HG02973 (cell line): Measurements from ENCODE around the gene PPM1H.

Experiments used
- ATAC-seq: cut with Tn5 transposase; IDR thresholded peaks from one replicate; pipeline ENCODE4 v1.9.1; 2021; ENCODE audit warnings: moderate library complexity; ENCODE audit not compliant: unreplicated experiment

Gene PPM1H

DNA sequence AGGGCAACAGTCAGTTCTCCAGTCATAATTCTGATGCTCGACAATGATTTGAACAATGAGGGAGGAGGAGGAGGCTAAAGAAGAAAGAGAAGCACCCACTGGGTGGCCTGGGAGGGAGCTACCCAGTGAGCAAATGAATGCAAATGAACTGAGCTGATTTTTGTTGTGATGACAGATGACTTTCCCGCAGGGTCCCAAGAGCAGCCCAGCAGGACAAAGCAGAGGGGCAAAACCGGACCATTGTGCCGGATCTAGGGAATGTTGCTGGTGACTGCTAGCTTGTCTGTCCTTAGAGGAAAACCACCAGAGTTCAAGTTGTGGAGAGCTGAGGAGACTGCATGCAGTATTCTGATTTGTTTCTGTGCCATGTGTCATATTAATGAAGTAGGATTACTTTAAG, 305.5 kb downstream of the PPM1H start:
- ATAC-seq = no peak

DNA sequence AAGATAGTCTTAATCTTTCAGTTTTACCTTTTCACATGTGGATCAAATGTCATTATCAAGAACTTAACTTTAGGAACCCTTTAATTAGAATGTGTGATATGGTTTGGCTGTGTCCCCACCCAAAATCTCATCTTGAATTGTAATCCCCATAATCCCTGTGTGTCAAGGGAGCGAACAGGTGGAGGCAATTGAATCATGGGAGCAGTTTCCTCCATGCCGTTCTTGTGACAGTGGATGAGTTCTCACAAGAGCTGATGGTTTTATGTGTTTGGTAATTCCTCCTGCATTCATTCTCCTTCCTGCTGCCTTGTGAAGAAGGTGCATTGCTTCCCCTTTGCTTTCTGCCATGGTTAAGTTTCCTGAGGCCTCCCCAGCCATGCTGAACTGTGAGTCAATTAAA, 307.8 kb downstream of the PPM1H start:
- ATAC-seq = no peak

DNA sequence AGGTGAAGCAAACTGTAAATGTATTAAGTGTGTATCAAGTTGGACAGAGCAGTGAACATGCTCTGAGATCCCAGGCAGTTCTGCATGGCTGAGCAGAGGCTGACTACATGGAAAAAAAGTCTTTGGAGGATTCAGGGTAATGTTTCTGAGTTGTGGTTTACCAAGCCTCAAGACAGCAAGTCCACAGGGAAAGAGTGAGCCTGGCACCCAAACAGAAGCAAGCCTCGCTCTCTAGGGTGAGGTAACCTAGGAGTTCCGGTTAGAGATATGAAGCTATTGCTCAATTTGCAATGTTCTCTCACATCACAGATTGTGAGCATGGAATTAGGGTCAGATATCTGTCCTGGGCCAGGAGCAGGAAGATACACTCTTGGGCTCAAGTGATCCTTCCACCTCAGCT, 309.7 kb downstream of the PPM1H start:
- ATAC-seq = no peak

DNA sequence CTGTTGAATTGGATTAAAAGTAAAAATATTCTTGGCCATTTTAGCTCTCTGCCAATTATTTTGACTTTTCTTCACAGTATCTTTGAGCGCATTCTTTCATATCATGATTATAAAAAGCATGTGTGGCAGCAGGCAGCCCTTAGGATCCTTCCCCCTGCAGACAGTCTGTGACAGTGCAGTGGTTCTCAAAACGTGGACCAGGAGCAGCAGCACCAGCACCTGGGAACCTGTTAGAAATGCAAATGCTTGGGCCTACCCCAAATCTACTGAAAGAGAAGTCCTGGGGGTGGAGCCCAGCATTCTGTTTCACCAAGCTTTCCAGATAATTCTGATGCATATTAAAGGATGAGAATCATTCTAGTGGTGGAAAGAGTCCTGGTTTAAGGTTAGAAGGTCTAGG, 312.8 kb downstream of the PPM1H start:
- no peak for ATAC-seq

- no peak for ATAC-seq
These were observed 313.8 kb downstream of the PPM1H start for GRCh38 chr12:62621101-62621638.

DNA sequence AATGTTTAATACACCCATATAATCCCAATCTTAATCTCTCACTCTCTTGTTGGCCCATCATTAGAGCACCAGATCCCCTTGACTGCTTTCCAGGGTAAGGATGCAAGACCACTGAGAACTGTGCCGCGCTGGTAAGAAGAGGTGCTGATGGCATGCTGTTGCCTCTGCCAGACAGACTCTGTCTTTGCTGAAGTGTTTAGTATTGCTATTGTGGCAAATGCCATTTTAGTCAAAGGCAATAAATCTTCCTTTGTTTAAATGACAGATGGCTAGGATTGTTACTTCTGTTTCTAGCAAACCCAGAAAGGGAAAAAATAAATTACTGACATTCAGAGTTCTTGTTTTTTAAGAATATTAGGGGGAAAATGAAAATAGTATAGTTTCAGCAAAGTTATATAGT, 316.0 kb downstream of the PPM1H start:
- ATAC-seq = no peak

DNA sequence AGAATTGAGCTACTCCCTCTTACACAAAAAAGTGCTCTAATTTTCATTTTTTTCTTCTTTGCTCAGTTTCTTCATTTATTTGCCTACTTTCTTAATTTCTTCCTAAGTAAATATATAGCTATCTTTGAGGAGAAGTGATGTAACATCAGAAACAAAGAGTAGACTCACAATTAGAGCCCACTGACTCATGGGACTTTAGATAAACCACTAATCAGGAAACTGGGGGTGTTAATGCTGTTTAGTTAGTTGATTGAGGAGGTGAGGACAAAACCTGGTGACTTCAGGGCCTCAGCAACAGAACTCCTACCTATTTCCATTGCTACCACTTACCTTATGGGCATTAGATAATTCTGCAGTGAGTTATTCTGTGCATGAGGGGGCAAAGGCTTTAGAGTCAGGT, 316.6 kb downstream of the PPM1H start:
- ATAC-seq = no peak

DNA sequence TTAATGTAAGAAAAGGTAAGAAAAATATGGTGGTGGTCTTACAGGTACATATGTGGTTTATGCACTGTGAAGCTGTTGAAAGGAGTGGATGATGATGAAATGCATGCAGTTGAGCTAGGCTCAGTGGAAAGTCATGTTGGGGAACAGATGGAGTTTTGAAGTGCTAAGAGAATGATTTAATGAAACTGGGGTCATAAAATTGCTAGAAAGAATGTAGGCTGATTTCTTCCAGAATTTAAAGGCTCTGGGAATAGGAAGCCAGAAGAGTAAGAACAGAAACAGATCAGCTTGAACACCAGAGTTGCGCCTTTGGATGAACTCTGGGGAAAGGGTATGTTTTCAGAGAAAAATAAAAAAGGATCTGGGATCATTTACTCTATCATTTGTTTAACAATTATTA, 321.9 kb downstream of the PPM1H start:
- ATAC-seq = no peak

DNA sequence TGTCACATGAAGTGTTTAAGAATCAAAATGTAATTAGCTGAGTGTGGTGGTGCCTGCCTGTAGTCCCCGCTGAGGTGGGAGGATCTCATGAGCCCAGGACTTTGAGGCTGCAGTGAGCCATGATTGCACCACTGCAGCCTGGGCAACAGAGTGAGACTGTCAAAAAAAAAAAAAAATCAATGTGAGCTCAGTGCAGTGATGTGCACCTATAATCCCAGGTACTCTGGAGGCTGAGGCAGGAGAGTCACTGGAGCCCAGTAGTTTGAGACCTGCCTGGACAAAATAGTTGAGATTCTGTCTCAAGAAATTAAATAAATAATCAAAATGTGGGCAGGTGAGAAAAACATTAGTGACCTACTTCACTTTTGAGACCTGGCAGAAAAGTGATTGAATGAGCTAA, 328.3 kb downstream of the PPM1H start:
- ATAC-seq = no peak

DNA sequence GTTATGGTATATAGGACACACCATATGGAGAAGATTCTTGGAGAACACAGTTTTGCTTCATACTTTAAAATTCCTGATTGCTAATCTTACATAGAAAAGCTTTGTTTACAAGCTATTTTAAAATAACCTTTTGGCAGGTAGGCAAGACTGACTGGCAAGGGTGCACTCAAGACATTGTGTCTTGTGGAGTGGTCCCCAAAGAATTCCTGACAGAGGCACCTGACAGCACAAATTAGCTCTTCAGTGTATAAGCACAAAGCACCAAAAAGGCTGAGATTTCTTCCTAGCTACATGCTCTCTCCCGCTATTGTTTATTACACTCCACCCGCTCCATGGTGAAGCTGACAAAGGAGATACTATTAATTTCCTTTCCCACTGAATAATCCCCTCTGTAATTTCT, 329.0 kb downstream of the PPM1H start:
- ATAC-seq = no peak

DNA sequence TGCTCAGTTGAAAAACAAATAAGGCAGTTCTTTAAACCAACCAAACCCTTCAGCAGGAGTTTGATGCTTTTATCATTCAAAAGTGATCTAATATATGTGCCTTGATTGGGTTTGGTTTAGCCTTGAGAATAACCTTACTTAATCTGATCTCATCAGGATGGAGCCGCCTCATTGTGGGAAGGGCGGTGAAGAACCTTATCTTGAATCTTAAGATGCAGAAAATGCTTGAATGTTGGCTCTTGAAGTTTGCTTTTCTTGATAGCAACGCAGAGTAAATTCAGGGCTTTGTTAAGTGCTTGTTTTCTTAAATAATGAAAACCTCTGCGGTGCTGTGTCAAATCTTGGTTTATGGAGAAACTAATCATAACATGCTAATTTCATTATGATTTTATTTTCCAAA, 330.1 kb downstream of the PPM1H start:
- no peak for ATAC-seq

DNA sequence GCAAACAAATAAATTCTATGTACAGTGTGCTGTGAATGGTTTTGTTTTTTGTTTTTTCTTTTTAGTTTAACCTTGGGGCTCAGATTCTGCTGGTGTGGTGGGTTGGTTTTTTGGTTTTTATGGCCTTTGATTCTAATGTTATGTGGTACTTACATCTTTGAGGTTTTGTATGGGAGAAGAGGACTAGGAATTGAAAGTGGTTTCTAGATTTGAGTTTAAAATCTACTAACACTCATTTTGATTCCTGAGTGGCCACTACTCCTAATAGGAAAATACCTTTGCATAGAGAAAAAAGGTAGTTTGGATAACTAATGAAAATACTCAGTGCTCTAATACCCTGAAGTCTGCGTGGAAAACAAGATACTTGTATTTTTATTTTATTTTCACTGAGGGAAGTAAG, 330.6 kb downstream of the PPM1H start:
- no peak for ATAC-seq

DNA sequence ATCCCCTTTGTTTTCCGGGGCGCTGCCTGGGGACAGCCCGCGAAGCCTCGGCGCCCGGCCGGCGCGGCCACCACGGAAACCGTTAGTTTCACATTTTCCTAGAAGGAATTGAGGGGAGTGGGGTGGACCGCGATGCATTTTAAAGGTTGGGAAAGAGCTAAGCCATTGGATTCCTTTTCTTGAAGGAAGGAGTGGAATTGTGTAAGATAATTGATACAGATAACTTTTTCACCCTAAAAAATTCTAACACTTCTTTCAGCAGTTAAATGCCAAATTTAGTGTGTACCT, 331.2 kb downstream of the PPM1H start:
- no peak for ATAC-seq

- peak; percentile 63 for ATAC-seq
These were observed 331.7 kb downstream of the PPM1H start for GRCh38 chr12:62603061-62603810.

GRCh38 chr12:62602255-62603060, 332.5 kb downstream of the PPM1H start:
- peak; percentile 76 for ATAC-seq

- no peak for ATAC-seq
These were observed 333.2 kb downstream of the PPM1H start for GRCh38 chr12:62601765-62602164.

- no peak for ATAC-seq
These were observed 335.0 kb downstream of the PPM1H start for GRCh38 chr12:62599854-62600437.

DNA sequence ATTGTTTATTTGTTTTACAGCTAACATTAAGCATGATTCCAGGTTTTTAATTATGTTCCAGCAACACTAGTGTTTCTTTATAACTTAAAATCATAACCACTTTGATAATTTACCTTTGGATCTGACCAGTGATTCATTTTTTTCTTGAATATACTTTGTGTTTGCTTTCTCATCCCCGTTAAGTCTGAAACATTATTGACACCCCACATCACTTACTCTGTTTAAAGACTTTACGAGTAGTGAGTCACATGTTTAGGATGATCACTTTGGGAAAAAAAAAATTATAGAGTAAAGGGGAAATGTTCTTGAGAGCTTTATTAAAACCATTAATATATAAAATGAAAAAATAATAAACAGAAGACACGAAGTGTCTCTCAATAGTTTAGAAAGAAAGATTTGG, 336.1 kb downstream of the PPM1H start:
- no peak for ATAC-seq

DNA sequence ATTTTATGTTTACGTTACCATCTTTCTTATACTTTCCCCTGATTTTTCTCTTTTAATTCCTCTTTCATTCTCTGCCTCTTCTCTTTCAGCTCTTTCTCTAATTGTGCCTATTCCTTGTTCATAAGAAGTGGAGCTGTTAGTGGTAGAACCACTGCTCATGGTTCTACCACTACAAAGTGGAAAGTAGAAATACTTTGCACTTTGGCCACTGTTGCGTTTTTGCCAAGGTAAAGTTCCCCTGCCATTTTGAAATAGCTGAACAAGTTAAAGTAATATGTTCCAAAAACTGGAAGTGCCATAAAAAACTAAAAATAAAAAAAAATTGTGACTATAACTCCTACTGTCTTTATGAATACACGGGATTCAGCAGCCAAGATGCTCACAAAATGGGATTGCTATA, 337.7 kb downstream of the PPM1H start:
- ATAC-seq = no peak
